ENCODE data around the gene PAIP2.
"Not testable (repeated sequence)": the region's sequence is repeated elsewhere in the genome, so short reads cannot be mapped to it uniquely, and the experiment has no call there.

PAIP2 gene

DNA sequence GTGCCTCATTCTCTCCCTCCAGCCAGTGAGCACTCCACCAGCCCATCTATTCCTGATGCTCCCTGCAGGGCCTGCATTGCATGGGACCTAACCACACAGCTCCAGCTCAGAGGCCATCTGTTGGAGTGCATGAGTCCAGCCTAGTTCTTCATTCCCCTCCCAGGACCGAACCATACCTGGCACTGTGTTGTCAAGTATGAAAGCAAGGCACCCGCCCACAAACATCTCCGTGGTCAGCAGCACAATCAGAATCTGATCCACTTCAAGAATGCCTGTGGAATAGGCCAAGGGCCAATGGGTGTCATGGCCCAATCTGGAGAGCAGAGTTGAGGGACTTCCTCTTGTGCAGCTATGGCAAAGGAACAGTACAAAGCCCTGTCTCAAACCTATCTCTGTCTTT lies 35.6 kb downstream of the PAIP2 start:
- no peak for DNase-seq (ENCODE audit: low spot score)
- Mint-ChIP-seq H3K4me3 (no peak overlapping the region), H3K27me3 (ENCODE audit: low read depth) (no peaks in the 10 kb centered on the region), H3K9me3 (no peaks in the 10 kb centered on the region), H3K4me1 (ENCODE audit: low read depth) (peaks cover 5% of the 10 kb centered on the region), H3K27ac (no peak overlapping the region), H3K36me3 (ENCODE audit: low read depth) (peaks cover 16% of the 10 kb centered on the region)

DNA sequence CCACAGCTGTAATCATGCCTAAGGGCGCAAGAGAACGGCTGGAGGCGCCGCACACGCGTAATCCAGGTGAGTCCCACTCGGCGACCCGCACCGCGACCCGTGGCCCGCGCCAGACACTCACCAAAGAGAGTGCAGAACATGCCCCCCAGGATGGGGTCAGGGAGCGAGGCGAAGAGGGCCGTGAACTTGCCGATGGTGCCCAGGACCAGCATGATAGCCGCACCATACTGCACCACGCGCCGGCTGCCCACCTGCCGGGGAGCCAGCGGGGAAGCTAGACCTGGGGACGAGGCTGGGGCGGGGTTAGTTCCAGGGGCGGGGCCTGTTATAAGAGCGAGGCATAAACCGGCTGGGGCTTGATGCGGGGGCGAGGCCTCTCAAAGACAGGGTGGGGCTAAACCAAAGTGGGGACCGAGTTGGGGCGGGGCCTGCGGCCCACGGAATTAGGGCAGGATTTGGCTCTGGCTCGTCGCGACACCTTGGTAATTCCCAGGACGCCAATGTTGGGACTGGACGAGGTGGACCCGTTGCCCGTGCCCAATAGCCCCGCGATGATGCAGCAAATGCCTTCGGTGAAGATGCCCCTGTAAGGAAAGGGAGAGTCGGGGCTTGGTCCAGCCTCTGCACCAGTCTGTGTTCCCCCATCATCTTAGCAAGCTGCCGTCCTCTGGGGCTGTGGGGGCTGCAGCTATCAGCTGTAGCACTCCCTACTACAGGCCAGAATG lies 36.6 kb downstream of the PAIP2 start:
- Mint-ChIP-seq H3K36me3 (ENCODE audit: low read depth) (peaks cover 12% of the 10 kb centered on the region), H3K4me1 (ENCODE audit: low read depth) (peaks cover 5% of the 10 kb centered on the region), H3K4me3 (no peak overlapping the region), H3K9me3 (no peaks in the 10 kb centered on the region), H3K27ac (no peak overlapping the region), H3K27me3 (ENCODE audit: low read depth) (no peaks in the 10 kb centered on the region)
- no peak for DNase-seq (ENCODE audit: low spot score)

DNA sequence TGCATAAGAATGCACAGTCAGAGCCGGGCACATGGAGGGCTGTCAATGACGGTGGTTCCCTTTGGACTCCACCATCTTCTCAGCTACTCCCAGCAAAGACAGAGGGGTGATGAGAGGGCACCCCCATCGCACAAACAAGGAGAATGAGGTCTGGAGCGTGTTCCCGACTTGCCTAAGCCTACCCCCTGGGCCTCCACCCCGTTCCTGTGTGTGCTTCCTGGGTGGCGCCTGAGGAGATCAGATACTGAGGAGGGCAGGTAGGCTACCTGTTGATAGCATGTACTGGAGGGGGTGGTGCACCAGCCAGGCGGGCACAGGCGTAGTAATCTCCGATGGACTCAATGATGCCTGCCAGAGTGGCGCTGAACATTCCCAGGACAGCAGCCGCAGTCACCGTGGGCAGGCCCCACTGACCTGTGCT lies 37.3 kb downstream of the PAIP2 start:
- H3K4me1 Mint-ChIP-seq (ENCODE audit: low read depth) = peaks cover 5% of the 10 kb centered on the region
- no peak overlapping the region for H3K4me3 Mint-ChIP-seq
- no peak for DNase-seq (ENCODE audit: low spot score)
- H3K36me3 Mint-ChIP-seq (ENCODE audit: low read depth) = peaks cover 9% of the 10 kb centered on the region
- no peaks in the 10 kb centered on the region for H3K27me3 Mint-ChIP-seq (ENCODE audit: low read depth)
- no peaks in the 10 kb centered on the region for H3K9me3 Mint-ChIP-seq
- H3K27ac Mint-ChIP-seq = no peak overlapping the region

DNA sequence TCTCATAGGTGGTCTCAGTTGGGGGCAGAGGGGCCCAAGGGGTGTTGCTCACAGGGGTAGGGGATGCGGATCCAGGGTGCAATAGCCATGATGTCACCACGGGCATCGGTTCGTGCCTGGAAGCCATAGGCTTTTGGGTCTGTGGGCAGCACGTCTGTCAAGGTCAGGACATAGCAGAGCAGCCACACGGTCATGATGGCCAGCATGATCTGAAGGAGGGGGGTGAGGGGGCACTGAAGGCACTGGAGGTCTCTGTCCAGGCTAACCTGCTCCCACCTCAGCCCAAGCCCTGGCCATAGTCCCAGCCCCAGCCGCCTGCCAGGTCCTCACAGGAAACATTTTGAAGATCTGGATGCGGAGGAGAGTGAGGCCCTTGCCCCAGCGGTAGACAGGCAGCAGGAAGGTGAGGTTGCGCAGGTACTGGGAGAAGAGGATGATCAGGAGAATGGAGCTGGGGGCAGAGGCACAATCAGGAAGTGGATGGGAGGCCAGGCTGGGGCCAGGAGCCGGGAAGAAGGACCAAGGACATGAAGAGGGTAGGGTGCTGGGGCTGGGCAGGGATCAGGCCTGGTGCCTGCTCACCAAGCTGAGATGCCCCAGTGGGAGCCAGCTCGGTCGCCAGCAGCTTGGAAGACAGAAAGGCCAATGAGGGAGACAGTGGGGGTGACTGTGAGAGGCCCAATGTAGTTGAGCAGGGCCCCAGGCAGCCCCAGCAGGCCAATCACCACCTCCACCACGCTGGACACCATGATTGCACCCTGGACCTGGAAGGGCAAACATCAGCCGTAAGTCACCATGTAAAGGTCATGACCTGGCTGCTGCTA lies 38.2 kb downstream of the PAIP2 start:
- no peaks in the 10 kb centered on the region for H3K9me3 Mint-ChIP-seq
- DNase-seq (ENCODE audit: low spot score) = no peak
- peak overlapping the region; percentile 7 for H3K27ac Mint-ChIP-seq
- no peak overlapping the region for H3K4me3 Mint-ChIP-seq
- H3K36me3 Mint-ChIP-seq (ENCODE audit: low read depth) = peaks cover 8% of the 10 kb centered on the region
- H3K27me3 Mint-ChIP-seq (ENCODE audit: low read depth) = no peaks in the 10 kb centered on the region
- H3K4me1 Mint-ChIP-seq (ENCODE audit: low read depth) = peaks cover 12% of the 10 kb centered on the region

DNA sequence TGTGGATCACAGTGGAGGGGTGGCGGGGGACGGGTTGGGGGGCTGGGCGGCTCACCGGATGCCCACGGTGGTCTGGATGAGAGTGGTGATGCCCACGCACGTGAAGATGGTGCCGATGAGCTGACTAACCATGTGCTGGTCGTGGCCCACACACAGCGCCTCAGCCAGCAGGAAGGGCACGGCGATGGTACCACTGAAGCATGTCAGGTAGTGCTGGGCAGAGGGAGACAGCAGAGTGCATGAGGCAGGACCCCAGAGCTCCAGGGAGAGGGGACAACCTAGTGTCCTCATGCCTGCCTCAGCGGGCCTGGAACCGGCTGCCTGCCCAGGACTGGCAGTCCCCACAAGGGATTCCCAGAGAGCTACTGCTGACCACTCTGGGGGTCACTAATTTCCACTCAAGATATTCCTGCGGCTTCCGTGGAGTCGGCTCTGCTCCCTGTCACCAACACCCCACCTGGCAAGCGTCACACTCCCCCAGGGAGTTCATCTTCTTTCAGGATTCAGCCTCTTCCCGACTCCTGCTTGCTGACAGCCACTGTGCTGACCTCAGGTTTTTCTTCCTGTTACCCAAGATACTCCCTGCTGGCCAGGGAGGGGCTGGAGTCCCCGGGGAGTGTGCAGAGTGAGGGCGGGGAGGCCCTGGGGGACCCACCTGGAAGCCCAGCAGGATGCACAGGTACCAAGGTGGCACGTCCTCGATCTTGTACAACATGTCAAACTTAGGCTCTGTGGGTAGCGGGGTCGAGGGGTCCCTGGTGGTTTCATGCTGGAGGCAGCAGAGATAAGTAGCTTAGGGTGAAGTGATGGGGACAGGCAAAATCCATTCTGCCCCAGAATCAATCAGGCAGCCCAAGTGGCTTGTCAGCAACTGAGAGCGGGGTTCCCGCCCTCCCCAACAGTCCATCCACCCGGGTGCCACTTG lies 40.4 kb downstream of the PAIP2 start:
- no peak overlapping the region for H3K27ac Mint-ChIP-seq
- DNase-seq (ENCODE audit: low spot score) = no peak
- H3K9me3 Mint-ChIP-seq = no peaks in the 10 kb centered on the region
- H3K4me1 Mint-ChIP-seq (ENCODE audit: low read depth) = peaks cover 31% of the 10 kb centered on the region
- H3K4me3 Mint-ChIP-seq = no peak overlapping the region
- no peaks in the 10 kb centered on the region for H3K27me3 Mint-ChIP-seq (ENCODE audit: low read depth)
- H3K36me3 Mint-ChIP-seq (ENCODE audit: low read depth) = peaks cover 7% of the 10 kb centered on the region

DNA sequence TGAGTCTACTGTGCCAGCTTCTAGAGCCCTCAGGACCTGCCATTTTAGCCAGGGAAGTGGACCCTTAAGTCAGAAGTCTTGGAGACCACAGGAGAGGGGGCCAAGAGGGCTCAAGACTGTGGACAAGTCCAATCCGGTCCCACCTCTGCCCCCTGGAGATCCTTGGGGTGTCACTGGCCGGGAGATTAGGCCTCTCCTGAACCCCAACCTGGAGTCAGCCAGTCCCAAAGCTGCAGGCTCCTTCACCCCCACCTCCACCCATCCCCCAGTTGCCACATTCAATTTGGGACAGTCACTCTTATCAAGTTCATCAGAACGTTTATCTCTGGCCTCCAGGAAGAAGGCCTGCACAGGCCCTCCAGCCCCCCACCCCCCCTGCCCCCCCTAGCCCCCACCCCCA lies 41.2 kb downstream of the PAIP2 start:
- Mint-ChIP-seq H3K4me3 (no peak overlapping the region), H3K27me3 (ENCODE audit: low read depth) (no peaks in the 10 kb centered on the region), H3K27ac (no peak overlapping the region), H3K9me3 (no peaks in the 10 kb centered on the region), H3K4me1 (ENCODE audit: low read depth) (peaks cover 31% of the 10 kb centered on the region), H3K36me3 (ENCODE audit: low read depth) (peaks cover 3% of the 10 kb centered on the region)
- no peak for DNase-seq (ENCODE audit: low spot score)

DNA sequence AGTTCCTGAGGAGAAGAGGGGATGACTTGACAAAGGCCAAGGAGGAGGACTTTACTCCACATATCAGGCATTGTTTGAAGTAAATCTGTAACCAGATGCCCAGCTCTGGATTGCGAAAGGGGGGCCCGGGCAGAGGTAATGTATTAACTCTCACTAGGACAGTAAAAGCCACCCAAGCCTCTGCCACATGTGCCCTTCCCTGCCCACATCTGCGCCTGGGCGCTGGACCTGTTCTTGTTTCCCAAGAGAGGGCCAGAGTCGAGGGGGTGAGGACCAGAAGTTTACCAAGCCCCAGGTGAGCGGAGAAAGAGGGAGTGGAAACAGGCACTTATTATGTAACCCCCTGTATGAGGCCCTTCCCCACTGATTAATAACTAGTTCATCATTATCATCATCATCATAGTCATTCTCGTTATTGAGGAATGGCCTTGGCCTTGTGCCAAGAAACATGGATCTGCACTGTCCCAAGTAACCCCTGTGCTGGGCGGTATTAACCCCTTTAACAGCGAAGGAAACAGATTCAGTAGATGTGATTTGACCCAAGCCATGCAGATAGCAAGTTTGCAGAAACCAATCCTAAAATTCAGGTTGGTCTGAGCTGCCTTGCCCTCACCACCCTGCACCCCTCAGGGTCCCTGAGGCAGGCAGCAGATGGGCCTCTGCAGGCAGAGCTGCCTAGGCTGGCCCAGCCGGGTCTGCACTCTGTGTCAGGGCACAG lies 41.8 kb downstream of the PAIP2 start, which contains the start of gene SLC23A1:
TSS of gene SLC23A1 (minus strand) at position 23 of the 718 bp plus-strand sequence. CDS start 44 bp downstream, outside the sequence.
- H3K9me3 Mint-ChIP-seq = no peaks in the 10 kb centered on the region
- H3K36me3 Mint-ChIP-seq (ENCODE audit: low read depth) = peaks cover 8% of the 10 kb centered on the region
- H3K27ac Mint-ChIP-seq = peak within 1 kb of the TSS; percentile 95
- H3K27me3 Mint-ChIP-seq (ENCODE audit: low read depth) = no peaks in the 10 kb centered on the region
- H3K4me1 Mint-ChIP-seq (ENCODE audit: low read depth) = peaks cover 36% of the 10 kb centered on the region
- DNase-seq (ENCODE audit: low spot score) = no peak
- H3K4me3 Mint-ChIP-seq = no peak within 1 kb of the TSS

DNA sequence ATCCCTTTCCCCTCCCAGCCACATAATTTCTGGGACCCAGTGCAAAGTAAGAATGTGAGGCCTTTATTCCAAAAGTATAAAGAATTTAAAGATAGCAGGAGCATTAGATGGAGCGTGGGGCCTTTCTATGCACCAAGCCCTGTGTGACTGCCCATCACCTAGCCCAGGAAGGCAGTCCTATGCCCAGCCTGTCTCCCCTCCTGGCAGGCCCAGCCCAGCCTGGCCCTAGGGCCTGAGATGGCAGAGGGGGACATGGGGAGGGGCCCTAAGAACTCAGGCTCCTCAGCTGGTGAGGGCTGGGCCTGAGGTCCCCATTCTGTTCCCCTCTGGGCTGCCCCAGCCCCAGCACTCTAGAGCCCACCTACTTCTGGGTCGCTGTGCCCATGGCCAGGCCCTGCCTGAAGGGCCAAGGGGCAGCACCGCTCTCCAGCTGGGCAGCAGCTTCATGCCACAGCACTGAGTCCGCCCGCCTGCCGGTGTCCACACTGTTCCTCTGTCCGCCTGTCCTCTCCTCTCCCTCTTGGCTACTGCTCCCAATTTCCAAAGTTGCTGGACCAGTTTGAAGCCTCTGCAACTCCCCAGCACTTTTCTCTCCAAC lies 42.4 kb downstream of the PAIP2 start:
- H3K27me3 Mint-ChIP-seq (ENCODE audit: low read depth) = no peaks in the 10 kb centered on the region
- H3K4me3 Mint-ChIP-seq = peak overlapping the region; percentile 84
- no peaks in the 10 kb centered on the region for H3K9me3 Mint-ChIP-seq
- H3K36me3 Mint-ChIP-seq (ENCODE audit: low read depth) = peaks cover 9% of the 10 kb centered on the region
- peak overlapping the region; percentile 95 for H3K27ac Mint-ChIP-seq
- peaks cover 35% of the 10 kb centered on the region for H3K4me1 Mint-ChIP-seq (ENCODE audit: low read depth)
- DNase-seq (ENCODE audit: low spot score) = no peak

DNA sequence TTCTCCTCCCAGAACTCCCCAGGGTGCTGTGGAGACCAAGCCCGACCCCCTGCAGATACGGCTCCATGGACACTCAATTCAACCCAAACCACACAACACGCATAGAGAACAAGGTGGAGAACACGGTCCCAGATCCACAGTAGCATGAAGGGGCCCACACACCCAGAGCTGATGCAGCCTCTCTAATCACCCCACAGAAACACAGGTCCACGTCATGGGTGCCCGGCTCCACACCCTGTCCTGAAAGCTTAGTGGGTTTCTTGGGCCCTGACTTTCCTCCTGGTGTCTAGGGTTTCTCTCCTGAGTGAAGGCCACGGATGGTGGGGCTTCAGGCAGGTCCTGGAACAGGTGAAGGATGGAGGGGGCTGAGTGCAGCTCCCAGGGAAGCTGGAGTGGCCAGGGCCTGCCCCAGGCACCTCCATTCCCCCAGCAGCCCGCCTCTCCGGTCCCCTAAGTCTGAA lies 43.0 kb downstream of the PAIP2 start:
- no peak for DNase-seq (ENCODE audit: low spot score)
- Mint-ChIP-seq H3K36me3 (ENCODE audit: low read depth) (peaks cover 12% of the 10 kb centered on the region), H3K27me3 (ENCODE audit: low read depth) (no peaks in the 10 kb centered on the region), H3K4me3 (peak overlapping the region; percentile 84), H3K9me3 (no peaks in the 10 kb centered on the region), H3K4me1 (ENCODE audit: low read depth) (peaks cover 38% of the 10 kb centered on the region), H3K27ac (peak overlapping the region; percentile 95)

DNA sequence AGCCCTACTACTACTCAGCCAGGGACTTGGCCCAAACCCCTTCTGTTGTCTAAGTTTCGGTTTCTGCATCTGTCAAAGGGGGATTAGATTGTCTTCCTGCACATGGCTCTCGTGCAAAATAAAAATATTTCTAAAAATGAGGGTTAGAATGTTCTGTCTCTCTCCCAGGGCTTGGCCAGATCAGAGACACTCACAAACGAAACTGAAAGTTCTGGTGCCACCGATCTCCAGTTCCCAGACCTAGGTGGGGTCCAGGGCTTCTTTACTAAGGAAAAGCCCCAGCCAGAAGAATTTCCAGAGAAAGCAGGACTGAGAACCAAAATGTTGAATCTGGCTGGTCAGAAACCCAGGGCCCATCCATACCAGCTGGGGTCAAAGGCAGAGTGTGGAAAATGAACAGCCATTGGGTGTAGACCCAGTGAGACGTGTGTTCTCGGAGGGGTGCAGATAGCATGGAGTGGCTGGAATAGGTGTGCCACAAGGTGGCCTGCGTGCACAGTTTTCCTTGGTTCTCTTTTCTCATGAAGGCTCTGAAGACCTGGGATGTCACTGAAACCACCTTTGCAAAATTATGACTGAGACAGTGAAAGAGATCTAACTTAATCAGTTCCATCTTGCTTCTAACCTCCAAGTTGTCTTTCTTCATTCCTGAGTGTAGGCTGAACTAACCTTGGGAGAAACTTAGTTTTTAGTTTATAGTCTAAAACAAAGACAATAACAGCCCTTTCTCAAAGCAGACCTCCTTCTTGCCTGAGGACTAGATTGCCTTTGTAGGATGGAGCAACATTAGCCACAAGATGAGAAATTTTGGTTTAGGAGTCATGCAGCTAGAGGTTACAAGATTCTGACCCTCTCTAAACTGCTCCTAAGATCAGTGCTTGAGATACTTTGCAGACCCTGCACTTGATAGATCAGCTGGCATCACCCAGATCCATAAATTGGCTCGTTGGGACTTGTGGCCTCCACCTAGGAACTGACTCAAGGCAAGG lies 43.7 kb downstream of the PAIP2 start:
- no peaks in the 10 kb centered on the region for H3K27me3 Mint-ChIP-seq (ENCODE audit: low read depth)
- no peak for DNase-seq (ENCODE audit: low spot score)
- H3K36me3 Mint-ChIP-seq (ENCODE audit: low read depth) = peaks cover 13% of the 10 kb centered on the region
- peak overlapping the region; percentile 95 for H3K27ac Mint-ChIP-seq
- H3K4me3 Mint-ChIP-seq = peak overlapping the region; percentile 84
- no peaks in the 10 kb centered on the region for H3K9me3 Mint-ChIP-seq
- H3K4me1 Mint-ChIP-seq (ENCODE audit: low read depth) = peaks cover 45% of the 10 kb centered on the region

DNA sequence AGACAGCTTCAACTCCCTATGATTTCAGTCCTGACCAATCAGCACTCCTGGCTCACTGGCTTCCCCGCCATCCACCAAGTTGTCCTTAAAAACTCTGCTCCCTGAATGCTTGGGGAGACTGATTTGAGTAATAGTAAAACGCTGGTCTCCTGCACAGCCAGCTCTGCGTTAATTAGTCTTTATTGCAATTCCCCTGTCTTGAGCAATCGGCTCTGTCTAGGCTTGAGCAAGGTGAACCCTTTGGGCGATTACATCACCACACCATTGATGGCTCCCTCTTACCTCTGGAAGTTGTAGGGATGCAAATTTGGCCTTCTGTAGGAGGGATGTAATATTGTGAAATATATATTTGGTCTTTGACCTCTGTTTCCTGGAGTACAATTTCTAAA lies 44.4 kb downstream of the PAIP2 start:
- no peak for DNase-seq (ENCODE audit: low spot score)
- Mint-ChIP-seq H3K9me3 (no peaks in the 10 kb centered on the region), H3K4me1 (ENCODE audit: low read depth) (peaks cover 52% of the 10 kb centered on the region), H3K36me3 (ENCODE audit: low read depth) (peaks cover 13% of the 10 kb centered on the region), H3K27me3 (ENCODE audit: low read depth) (no peaks in the 10 kb centered on the region), H3K27ac (peak overlapping the region; percentile 70), H3K4me3 (peak overlapping the region; percentile 84)

DNA sequence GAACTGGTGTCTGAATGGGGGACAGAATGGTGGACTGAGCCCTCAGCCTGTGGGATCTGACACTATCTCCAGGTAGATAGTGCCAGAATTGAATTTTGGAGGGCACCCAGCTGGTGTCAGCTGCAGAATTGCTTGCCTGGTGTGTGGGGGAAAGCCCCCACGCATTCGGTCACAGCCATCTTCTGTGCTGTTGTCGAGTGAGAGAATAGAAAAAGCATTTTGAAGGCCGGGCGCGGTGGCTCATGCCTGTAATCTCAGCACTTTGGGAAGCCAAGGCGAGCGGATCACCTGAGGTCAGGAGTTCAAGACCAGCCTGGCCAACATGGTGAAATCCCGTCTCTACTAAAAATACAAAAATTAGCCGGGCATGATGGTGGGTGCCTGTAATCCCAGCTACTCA lies 45.3 kb downstream of the PAIP2 start:
- DNase-seq (ENCODE audit: low spot score); H3K27me3 Mint-ChIP-seq (ENCODE audit: low read depth); H3K9me3 Mint-ChIP-seq: not testable (repeated sequence)
- Mint-ChIP-seq H3K27ac (peak overlapping the region; percentile 70), H3K4me1 (ENCODE audit: low read depth) (peaks cover 60% of the 10 kb centered on the region), H3K4me3 (peak overlapping the region; percentile 100), H3K36me3 (ENCODE audit: low read depth) (peaks cover 17% of the 10 kb centered on the region)

All from T-helper 2 cell treated with Interferon-gamma antibody and Interleukin-4, amounts not matched to agents 5 μg/mL and 100 μg/mL, for 36 hours (primary cell).